ENCODE data around the gene RAB39A.
"Not testable (repeated sequence)": the region's sequence is repeated elsewhere in the genome, so short reads cannot be mapped to it uniquely, and the experiment has no call there.

Gene RAB39A, protein sequence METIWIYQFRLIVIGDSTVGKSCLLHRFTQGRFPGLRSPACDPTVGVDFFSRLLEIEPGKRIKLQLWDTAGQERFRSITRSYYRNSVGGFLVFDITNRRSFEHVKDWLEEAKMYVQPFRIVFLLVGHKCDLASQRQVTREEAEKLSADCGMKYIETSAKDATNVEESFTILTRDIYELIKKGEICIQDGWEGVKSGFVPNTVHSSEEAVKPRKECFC

GRCh38 chr11:107928046-107928766 is at the start of gene RAB39A:
TSS of gene RAB39A (plus strand) at chr11:107928448. CDS start at chr11:107928569, 121 bp downstream.
- Histone ChIP-seq H3K36me3 (peaks cover 23% of the 10 kb centered on the region), H3K27me3 (ENCODE audit: insufficient read depth, low read depth, severe bottlenecking) (no peaks in the 10 kb centered on the region), H3K27ac (peak within 1 kb of the TSS; percentile 94), H3K9me3 (ENCODE audit: severe bottlenecking) (peaks cover 3% of the 10 kb centered on the region), H3K4me3 (ENCODE audit: low read depth, low read length) (peak within 1 kb of the TSS; percentile 74)
- peak; percentile 97 for DNase-seq
- TF ChIP-seq, protein P1, sequence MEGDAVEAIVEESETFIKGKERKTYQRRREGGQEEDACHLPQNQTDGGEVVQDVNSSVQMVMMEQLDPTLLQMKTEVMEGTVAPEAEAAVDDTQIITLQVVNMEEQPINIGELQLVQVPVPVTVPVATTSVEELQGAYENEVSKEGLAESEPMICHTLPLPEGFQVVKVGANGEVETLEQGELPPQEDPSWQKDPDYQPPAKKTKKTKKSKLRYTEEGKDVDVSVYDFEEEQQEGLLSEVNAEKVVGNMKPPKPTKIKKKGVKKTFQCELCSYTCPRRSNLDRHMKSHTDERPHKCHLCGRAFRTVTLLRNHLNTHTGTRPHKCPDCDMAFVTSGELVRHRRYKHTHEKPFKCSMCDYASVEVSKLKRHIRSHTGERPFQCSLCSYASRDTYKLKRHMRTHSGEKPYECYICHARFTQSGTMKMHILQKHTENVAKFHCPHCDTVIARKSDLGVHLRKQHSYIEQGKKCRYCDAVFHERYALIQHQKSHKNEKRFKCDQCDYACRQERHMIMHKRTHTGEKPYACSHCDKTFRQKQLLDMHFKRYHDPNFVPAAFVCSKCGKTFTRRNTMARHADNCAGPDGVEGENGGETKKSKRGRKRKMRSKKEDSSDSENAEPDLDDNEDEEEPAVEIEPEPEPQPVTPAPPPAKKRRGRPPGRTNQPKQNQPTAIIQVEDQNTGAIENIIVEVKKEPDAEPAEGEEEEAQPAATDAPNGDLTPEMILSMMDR (IDR thresholded peaks at IDR 0.05; ENCODE audit: low read depth, low read length) = no peak

DNA sequence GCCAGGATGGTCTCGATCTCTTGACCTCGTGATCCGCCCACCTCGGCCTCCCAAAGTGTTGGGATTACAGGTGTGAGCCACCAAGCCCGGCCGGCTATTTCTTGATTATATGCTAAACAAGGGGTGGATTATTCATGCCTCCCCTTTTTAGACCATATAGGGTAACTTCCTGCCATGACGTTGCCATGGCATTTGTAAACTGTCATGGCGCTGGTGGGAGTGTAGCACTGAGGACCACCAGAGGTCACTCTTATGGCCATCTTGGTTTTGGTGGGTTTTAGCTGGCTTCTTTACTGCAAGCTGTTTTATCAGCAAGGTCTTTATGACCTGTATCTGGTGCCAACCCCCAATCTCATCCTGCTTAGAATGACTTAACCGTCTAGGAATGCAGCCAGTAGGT is 46.8 kb upstream of the RAB39A start:
- H3K36me3 ChIP-seq; H3K27me3 ChIP-seq (ENCODE audit: insufficient read depth, low read depth, severe bottlenecking); DNase-seq; H3K9me3 ChIP-seq (ENCODE audit: severe bottlenecking); H3K27ac ChIP-seq; H3K4me3 ChIP-seq (ENCODE audit: low read depth, low read length): not testable (repeated sequence)

GRCh38 chr11:107882095-107882820 is 46.0 kb upstream of the RAB39A start:
- TF ChIP-seq, protein P1 (IDR thresholded peaks at IDR 0.05; ENCODE audit: low read depth, low read length) = no peak
- no peaks in the 10 kb centered on the region for H3K27me3 ChIP-seq (ENCODE audit: insufficient read depth, low read depth, severe bottlenecking)
- no peak overlapping the region for H3K4me3 ChIP-seq (ENCODE audit: low read depth, low read length)
- H3K9me3 ChIP-seq (ENCODE audit: severe bottlenecking) = no peaks in the 10 kb centered on the region
- no peaks in the 10 kb centered on the region for H3K36me3 ChIP-seq
- no peak overlapping the region for H3K27ac ChIP-seq
- DNase-seq = no peak

- Histone ChIP-seq H3K4me3 (ENCODE audit: low read depth, low read length) (no peak overlapping the region), H3K9me3 (ENCODE audit: severe bottlenecking) (no peaks in the 10 kb centered on the region), H3K27ac (no peak overlapping the region), H3K36me3 (no peaks in the 10 kb centered on the region), H3K27me3 (ENCODE audit: insufficient read depth, low read depth, severe bottlenecking) (no peaks in the 10 kb centered on the region)
- DNase-seq = peak; percentile 28
- TF ChIP-seq, protein P1 (IDR thresholded peaks at IDR 0.05; ENCODE audit: low read depth, low read length) = peak; percentile 62
These were observed 30.0 kb upstream of the RAB39A start for GRCh38 chr11:107898270-107898669.

DNA sequence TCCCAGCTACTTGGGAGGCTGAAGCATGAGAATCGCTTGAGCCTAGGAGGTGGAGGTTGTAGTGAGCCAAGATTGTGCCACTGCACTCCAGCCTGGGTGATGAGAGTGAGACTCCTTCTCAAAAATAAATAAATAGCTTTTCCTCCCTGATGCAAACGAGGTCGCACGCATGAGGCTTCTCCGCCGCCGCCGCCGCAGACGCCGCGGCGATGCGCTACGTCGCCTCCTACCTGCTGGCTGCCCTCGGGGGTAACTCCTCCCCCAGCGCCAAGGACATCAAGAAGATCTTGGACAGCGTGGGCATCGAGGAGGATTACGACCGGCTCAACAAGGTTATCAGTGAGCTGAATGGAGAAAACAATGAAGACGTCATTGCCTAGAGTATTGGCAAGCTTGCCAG is 20.0 kb upstream of the RAB39A start:
- TF ChIP-seq, protein P1 (IDR thresholded peaks at IDR 0.05; ENCODE audit: low read depth, low read length) = no peak
- H3K4me3 ChIP-seq (ENCODE audit: low read depth, low read length) = no peak overlapping the region
- DNase-seq = no peak

GRCh38 chr11:107912415-107912814 is 15.8 kb upstream of the RAB39A start:
- not testable (repeated sequence) for DNase-seq; H3K27ac ChIP-seq; H3K4me3 ChIP-seq (ENCODE audit: low read depth, low read length); H3K36me3 ChIP-seq; H3K27me3 ChIP-seq (ENCODE audit: insufficient read depth, low read depth, severe bottlenecking); H3K9me3 ChIP-seq (ENCODE audit: severe bottlenecking)

More for the DNA sequence above, 20.0 kb upstream of the RAB39A start:
- Histone ChIP-seq H3K9me3 (ENCODE audit: severe bottlenecking) (peaks cover 2% of the 10 kb centered on the region), H3K27ac (no peak overlapping the region), H3K36me3 (no peaks in the 10 kb centered on the region), H3K27me3 (ENCODE audit: insufficient read depth, low read depth, severe bottlenecking) (no peaks in the 10 kb centered on the region)

All from WERI-Rb-1 (cell line).